Activated CD8-positive, alpha-beta memory T cell treated with anti-CD3 and anti-CD28 coated beads for 1 hour (primary cell): ENCODE results near the gene PPT1.
A peak's percentile ranks its signal among the peaks of the same experiment; 100 is the strongest.
"Not testable (repeated sequence)": the region's sequence is repeated elsewhere in the genome, so short reads cannot be mapped to it uniquely, and the experiment has no call there.

ENCODE experiments used
- DNase-seq, 2 donors: peaks; one replicate each; pipeline ENCODE4 v3.0.0-alpha.2; 2020; ENCODE audit warnings: low read depth in 1 of 2; ENCODE audit errors: extremely low read depth in 1 of 2

Gene PPT1

DNA sequence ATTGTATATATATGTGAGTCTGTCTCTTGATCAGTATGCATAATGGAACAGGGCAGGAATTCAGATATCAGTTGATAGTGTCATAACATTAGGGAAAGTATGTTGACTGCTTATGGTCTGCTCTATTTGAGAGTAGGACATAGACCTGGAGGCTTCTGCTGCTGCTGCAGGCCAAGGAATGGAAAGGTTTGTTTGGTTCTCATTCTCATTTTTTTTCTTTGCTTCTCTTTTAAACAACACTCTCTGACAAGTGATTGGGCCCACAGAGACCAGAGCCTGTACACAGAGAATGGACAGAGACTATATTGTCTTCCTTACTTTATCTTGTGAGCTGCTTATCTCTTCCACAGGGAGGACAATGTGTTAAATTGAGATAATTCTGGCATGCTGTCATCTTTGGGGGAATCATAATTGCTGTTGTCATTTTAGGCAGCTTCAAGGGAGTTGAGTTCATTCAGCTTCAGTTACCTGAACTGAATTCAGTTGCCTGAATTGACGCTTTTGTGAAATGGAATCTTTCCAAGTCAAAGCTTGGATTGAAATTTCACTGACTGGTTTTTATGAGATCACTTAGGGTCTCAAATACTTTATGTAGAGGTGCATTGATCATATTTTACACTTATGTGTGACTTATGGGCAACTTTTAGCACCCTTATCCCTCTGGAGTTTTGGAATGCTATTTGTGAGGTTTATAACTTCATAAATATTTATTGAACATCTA is 39.6 kb downstream of the PPT1 start:
- DNase-seq: no peak

DNA sequence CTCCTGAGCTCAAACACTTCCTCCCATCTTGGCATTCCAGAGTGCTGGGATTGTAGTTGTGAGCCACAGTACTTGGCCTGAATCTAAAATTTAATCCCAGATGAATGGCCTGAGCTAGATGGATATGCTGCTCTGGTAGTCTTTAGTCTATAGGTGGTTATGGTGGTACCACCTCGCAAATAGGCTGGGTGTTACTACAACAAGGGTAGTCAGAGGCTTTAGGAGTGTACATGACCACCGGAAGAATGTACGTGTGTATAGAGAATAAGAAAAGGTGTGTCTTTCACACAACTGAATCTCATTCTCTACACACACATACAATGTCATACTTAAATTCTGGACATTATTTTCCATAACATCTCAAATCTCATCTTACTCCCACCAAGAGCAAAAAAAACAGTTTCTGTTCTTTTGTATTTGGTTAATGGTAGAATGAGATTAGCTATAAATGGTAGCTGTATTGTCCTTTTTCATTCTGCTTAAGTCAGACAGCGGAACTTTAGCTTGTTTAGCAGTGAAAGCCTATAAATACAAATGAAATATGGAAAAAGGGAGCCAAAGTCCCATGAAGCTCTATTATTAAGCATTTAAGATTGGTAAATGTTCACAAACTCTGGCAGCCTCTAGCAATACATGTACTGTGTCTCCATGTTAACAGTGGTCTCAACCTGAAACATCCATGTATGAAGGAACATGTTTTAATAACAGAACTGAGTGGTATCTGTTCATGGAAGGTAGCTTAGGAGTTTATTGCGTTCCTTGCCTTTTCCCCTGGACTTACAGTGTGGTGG is 40.3 kb downstream of the PPT1 start:
- no peak for DNase-seq

DNA sequence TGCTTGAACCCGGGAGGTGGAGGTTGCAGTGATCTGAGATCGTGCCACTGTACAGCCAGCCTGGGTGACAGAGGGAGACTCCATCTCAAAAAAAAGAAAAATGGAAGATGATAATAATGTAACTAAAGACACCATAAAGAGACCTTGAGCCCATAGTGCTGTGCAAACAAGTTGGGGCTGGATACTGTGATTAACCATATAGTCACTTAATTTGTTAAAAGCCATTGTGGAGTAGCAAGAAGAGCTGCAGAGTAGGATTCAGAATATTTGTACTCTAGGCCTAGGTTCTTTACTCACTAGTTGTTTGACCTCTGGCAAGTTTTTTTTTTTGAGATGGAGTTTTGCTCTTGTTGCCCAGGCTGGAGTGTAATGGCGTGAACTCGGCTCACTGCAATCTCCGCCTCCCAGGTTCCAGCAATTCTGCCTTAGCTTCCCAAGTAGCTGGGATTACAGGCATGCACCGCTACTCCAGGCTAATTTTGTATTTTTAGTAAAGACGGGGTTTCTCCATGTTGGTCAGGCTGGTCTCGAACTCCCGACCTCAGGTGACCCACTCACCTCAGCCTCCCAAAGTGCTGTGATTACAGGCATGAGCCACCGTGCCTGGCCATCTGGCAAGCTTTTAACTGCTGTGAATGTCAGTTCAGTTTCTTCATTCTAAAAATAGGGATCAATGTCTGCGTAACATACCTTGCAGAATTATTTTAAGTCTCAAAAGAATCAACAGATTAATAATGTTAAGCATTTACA is 43.7 kb downstream of the PPT1 start:
- DNase-seq: no peak

DNA sequence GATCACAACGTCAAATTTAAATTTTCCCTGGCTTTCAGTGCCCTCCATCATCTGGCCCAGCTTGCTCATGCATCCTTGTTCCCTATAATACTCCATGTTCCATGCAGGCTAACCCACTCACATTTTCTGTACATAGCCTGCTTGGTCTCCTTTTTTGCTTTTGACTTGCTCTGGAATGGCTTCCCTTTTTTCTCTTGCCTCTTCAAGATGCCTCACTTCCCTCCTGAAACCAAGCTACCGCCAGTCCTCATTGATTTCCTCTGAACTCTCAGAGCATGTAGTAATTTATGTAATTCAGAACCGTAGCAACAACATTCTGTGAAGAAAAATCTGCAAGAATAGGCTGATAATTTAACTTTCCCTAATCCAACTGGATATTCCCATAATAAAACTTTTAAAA is 46.2 kb downstream of the PPT1 start:
- no peak for DNase-seq

DNA sequence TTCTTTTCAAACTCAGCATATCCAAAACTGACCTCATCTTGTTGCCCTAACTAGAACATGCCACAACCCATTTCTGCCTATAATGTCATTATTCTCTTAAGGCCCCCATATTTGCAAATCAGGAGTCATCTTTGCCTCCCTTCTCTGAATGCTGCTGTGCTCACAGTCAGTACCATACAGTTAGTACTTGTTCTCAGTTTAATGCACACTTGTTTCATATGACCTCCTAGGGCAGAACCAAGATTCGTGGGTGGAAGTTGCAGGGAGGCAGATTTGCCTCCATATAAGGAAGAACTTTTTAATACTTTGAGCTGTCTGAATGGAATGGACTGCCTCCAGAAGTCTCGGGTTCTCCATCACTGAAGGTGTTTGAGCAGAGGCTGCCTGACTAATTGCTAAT is 47.3 kb downstream of the PPT1 start:
- no peak for DNase-seq

DNA sequence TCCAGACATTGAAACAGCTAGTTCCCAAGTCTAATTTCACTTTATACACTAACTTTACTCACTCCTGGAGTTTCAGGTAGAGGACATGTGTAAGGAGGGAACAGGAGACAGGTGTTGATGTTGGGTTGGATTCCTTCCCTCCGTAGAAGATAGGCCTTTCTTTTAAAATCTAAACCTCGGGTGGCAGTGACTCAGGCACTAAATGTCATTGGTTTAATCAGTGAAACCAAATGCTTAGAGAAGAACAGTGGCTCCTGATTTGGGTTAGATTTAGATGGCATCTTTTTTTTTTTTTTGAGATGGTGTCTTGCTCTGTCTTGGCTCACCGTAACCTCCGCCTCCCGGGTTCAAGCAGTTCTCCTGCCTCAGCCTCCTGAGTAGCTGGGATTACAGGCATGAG is 49.3 kb downstream of the PPT1 start:
- DNase-seq: no peak

DNA sequence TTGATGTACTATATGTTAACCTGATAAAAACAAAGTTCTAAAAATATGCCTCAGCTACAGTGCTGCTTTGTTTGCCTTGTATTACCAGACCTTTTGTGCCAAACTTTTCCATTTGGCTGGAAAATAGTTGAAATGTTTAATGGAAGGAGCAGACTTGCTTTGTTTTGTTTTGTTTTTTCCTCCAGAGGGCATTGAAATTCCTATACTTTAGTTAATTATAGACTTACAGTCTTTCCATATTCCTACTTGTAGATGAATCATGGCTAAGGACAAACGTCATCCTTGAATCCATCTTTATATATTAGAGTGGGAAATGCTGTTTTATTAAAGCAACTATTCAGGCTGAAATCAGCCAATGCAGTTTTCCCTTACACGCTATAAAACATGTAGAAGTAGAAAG is 49.8 kb downstream of the PPT1 start:
- no peak for DNase-seq

DNA sequence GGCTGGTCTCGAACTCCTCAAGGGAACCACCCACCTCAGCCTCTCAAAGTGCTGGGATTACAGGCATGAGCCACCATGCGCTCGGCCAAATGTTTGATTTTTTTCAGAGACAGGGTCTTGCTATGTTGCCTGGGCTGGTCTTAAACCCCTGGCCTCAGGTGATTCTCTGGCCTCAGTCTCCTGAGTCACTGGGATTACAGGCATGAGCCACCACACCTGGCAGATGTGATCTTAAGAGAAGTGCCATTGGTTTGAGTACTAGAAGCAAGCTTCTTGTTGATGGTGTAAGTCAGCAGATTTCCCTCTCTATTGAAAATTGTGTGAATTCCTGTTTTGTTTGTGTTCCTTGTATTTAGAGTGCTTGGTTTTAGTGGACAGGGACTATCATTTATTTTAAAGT is 51.3 kb downstream of the PPT1 start:
- DNase-seq: no peak

DNA sequence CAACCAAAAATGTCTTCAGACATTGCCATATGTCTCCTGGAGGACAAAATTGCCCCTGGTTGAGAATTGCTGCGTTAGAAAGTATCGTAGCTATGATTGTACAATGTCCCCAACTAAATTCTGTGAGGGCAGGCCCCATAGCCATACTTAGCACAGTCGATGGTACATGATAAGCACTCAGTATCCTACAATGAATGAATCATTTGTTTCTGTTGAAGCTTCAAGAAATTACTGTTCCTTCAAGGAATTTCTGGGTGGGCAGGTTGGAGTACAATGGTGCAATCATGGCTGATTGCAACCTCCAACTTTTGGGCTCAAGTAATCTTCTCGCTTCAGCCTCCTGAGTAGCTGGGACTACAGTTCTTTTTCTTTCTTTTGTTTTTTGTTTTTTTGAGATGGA is 51.9 kb downstream of the PPT1 start:
- DNase-seq: no peak

DNA sequence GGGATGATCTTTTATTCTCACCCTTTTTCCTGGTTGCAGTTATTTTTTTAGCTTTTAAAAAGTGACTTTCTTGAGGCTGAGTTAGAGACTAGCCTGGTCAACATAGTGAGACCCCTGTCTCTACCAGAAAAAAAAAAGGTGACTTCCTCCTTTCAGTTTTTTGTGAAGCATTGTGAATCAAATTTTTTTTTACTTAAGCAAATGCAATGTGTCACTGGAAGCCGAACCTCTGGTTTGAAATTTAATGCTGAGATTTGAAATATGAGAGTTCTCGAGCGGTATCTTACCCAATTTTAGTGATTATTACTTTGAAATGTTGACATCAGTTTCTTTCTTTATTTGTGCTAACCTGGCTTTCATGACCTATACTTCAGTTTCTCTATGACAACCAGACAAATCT is 52.9 kb downstream of the PPT1 start:
- no peak for DNase-seq

DNA sequence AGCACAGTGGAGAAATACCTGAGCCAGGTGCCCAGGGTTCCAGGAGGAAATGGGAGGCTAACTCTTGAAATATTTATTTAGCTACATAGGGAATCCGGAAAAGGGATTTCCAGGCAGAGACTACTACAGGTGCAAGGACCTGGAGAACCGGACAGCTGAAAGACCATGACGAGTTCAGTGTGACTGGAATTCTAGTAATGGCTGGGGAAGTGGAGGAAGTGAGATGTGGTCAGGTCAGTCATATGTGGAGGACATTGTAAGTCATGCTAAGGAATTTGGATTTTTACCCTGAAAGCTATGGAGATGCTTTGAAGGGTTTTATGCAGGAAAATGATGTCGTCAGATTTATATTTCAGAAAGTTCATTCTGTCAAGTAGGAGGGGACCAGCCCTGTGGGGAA is 54.7 kb downstream of the PPT1 start:
- no peak for DNase-seq

DNA sequence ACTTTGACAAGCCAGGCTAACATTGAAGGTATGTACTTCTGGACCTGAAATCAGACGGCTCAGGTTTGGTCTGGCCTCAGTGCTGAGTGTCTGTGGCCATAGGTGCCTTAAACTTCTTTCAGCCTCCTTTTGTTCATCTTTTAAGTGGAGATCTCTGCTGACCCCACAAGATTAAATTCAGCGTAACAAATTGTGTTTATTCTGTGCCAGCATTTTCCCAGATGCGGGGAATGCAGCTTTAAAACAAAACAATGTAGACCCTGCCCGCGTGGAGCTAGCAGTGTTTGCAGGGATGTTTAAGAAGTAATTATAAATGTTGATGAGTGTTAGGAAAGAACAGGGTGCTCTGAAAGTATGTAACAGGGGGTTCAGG is 55.6 kb downstream of the PPT1 start:
- DNase-seq: no peak

DNA sequence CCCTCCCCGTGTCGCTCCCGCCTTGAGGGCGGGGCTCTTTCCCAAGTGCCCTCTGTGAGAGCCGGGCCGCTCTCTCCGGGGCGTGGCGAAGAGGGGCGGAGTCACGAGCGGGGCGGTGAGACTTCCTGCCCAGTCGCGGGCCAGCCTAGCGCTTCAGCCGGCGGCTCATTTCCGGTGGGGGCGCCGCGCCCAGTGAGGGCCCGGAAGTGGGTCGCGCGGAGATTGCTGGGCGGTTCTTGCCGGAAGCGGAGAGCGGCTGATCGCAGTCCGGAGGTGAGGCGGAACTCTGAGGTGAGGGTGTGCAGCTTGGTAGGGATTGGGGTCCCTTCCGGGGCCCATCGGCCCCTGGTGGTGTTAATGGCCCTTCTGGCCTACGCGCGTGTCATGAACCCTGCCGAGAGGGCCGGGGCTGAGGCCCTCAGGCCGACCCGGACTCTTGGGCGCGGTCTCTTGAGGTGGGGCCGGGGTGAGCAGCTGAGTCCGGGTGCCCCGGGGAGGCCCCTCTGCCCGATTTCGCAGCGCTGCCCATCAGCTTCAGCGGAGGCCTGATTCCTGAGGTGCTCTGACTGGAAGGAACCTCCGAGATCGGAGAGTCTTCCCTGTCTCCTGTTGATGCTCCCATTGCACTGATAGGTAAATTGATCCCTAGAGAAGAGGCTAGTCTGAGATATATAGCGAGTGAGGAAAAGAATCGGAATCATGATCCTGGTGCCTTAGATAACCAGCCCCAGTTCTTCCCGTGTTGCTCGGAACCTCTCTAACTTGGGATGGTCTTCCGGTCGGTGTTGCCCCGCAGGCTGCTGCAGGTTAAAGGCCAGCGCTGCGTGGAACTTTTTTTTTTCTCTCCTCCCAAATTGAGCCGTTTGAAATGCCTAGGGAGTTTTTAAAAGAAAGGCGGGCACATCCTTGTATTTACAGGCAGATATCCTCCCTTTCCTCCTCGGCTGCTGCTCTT is 56.3 kb downstream of the PPT1 start, which contains the start of gene CAP1:
Gene CAP1 (plus strand): TSS at position 219 of the 955 bp plus-strand sequence. CDS start 18,618 bp downstream, outside the sequence.
- peak; percentile 99 for DNase-seq

DNA sequence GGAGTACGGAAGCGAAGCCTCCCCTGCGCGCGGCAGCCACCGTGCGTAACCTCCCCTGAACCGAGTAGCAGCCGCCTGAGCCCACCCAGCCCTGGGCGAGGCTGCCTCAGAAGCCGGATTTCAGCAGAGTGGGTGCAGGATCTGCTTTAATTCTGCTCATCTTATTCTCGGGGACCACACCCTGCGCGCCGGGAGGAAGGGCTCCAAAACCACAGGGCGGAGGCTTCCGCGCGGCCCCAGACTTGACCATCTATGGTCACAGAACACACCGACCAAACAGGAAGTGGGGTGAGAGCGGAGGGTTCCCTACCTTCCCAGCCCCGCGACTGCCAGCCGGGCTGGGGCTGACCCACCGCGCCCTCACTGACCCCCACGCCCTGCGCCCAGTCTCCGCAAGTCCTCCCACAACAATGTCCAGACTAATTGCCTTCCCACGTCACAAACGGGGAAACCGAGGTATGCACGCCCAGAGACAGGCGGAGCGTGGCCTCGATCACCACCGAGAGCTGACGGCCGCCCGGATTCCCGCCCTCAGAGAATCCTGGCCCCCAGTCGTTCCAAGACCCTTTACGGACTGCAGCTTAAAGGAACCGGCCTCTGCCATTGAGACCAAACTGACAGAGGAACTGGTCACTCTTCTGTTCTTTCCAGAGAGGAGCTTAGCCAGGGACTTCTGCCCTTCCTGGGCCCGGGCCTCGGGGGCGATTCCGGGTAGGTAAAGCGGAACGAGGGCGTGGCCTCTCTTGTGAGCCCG is 57.1 kb downstream of the PPT1 start:
- peak; percentile 31 to 54 for DNase-seq

DNA sequence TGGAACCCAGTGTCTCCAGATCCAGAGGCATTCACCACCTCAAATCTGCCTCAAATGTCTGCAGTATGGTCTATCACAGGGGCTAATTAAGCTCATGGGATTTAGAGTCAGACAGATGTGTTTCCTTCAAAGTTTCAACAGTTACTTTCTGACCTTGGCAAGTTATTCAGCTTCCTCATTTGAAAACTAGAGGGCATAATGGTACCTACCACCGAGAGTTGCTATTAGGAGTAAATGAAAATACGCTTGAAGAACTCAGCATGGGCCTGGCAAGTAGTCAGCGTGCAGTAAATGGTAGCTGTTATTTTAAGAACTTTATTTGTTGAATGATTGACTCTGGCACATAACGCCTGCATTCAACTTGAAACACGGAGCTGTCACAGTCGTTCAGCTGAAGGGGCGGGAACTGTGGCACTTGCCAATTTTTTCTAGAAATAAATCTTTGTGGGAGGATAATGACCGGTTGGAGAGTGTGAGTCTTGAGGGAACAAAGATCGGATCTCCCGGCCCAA is 57.8 kb downstream of the PPT1 start:
- DNase-seq: no peak

DNA sequence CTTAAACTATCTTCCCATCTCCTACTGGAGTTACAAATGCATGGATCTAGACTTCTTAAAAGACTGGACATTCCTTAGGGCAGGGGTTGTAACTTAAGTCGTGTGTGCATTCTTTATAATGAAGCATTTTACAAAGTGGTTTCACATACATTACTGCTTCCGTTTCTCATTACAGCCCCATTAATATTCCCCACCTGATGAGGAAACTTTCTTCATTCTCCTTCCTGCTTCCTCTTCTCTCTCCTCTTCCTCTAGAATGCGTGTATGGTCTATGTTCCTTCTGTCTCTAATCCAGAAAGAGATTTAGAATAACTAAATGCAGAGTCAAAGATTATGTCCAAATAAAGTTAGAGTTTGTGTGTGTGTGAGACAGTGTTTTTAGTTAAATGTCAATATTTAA is 58.4 kb downstream of the PPT1 start:
- no peak for DNase-seq

DNA sequence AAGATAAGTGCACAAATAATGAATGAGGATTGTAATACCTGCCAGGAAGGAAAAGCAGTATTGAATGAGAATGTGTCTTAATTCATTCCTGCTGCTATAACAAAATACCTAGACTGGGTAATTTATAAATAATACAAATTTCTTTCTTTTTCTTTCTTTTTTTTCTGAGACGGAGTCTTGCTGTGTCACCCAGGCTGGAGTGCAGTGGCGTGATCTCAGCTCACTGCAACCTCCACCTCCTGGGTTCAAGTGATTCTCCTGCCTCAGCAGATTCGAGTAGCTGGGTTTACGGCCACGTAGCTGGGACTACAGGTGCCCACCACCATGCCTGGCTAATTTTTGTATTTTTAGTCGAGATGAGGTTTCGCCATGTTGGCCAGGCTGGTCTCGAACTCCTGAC is 59.8 kb downstream of the PPT1 start:
- DNase-seq: not testable (repeated sequence)

DNA sequence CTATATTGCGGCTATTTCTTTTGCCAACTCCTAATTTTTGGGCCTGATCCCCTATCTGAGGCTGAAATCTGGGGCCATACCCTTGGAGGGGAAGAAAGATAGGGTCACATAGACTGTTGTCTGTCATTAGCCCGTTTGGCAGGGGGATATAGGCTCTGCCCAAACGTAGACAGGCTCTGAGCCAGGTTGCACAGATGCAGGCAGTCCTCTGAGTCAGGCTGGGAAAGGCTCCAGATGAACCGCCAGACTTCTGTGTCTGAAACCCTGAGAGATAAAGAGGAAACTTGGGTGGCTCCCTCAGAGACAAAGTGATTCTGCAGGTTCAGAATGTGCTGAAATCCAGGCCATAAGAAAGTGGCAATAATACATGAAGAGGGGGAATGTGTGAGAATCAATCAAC is 60.5 kb downstream of the PPT1 start:
- no peak for DNase-seq

DNA sequence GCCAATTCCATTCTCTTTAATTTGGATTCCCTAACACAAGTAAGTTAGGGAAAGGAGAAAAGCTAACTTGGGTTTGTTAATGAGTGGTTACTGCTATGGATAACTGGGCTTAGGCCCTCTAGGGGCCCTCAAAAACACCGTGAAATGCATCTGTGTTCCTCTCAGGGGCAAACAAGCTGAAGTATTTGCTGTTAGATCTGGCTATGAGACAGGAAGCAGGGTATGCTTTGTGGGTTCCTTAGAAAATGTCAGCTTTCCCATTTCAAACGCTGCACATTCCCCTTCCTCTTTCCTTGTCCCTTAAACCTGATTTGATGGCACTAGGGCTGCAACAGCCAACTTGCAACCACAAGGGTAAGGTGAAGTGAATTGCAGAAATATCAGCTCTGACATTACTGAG is 62.2 kb downstream of the PPT1 start:
- no peak for DNase-seq
